Measurements from ENCODE around the gene SLX1B.
"Not testable (repeated sequence)": the region's sequence is repeated elsewhere in the genome, so short reads cannot be mapped to it uniquely, and the experiment has no call there.

Gene SLX1B

GRCh38 chr16:29454269-29454668 lies at the start of gene SLX1B, which contains the start of gene BOLA2:
TSS of gene SLX1B (plus strand) at chr16:29454533.
TSS of gene BOLA2 (minus strand) at chr16:29454351. CDS start at chr16:29454253, 98 bp downstream.
- in situ Hi-C loops (cut with HindIII; ENCODE audit: low sequenced_read_pairs), result not testable (repeated sequence)

- in situ Hi-C loops (cut with HindIII; ENCODE audit: low sequenced_read_pairs), result not testable (repeated sequence)
Observed at GRCh38 chr16:29405249-29405648, 49.1 kb upstream of the SLX1B start.

- in situ Hi-C loops (cut with HindIII; ENCODE audit: low sequenced_read_pairs), result not testable (repeated sequence)
Observed at GRCh38 chr16:29423587-29423986, 30.7 kb upstream of the SLX1B start.

- in situ Hi-C loops (cut with HindIII; ENCODE audit: low sequenced_read_pairs), result not testable (repeated sequence)
Observed at GRCh38 chr16:29425390-29425789, 28.9 kb upstream of the SLX1B start.

- in situ Hi-C loops (cut with HindIII; ENCODE audit: low sequenced_read_pairs), result not testable (repeated sequence)
Observed at GRCh38 chr16:29453754-29454153, 579 bp upstream of the SLX1B start.

GRCh38 chr16:29454828-29455227 lies 495 bp downstream of the SLX1B start:
- in situ Hi-C loops (cut with HindIII; ENCODE audit: low sequenced_read_pairs), result not testable (repeated sequence)

- in situ Hi-C loops (cut with HindIII; ENCODE audit: low sequenced_read_pairs), result not testable (repeated sequence)
Observed at GRCh38 chr16:29457660-29458059, 3.3 kb downstream of the SLX1B start.

GRCh38 chr16:29459706-29460646 lies 5.6 kb downstream of the SLX1B start, which contains the start of gene SULT1A4:
TSS of gene SULT1A4 (plus strand) at chr16:29459913. CDS start at chr16:29461386, 1,473 bp downstream.
- in situ Hi-C loops (cut with HindIII; ENCODE audit: low sequenced_read_pairs), result not testable (repeated sequence)

- in situ Hi-C loops (cut with HindIII; ENCODE audit: low sequenced_read_pairs), result not testable (repeated sequence)
Observed at GRCh38 chr16:29460647-29461030, 6.3 kb downstream of the SLX1B start.

GRCh38 chr16:29465985-29466824 lies 11.9 kb downstream of the SLX1B start:
- in situ Hi-C loops (cut with HindIII; ENCODE audit: low sequenced_read_pairs), result not testable (repeated sequence)

- in situ Hi-C loops (cut with HindIII; ENCODE audit: low sequenced_read_pairs), result not testable (repeated sequence)
Observed at GRCh38 chr16:29466904-29467303, 12.6 kb downstream of the SLX1B start.

GRCh38 chr16:29467654-29468366 lies 13.5 kb downstream of the SLX1B start:
- in situ Hi-C loops (cut with HindIII; ENCODE audit: low sequenced_read_pairs), result not testable (repeated sequence)

- in situ Hi-C loops (cut with HindIII; ENCODE audit: low sequenced_read_pairs), result not testable (repeated sequence)
Observed at GRCh38 chr16:29469660-29470059, 15.3 kb downstream of the SLX1B start.

- in situ Hi-C loops (cut with HindIII; ENCODE audit: low sequenced_read_pairs), result not testable (repeated sequence)
Observed at GRCh38 chr16:29472065-29472464, 17.7 kb downstream of the SLX1B start.

GRCh38 chr16:29482276-29482675 lies 27.9 kb downstream of the SLX1B start:
- in situ Hi-C loops (cut with HindIII; ENCODE audit: low sequenced_read_pairs), result not testable (repeated sequence)

GRCh38 chr16:29506308-29506707 lies 52.0 kb downstream of the SLX1B start, which contains the start of gene NPIPB12:
TSS of gene NPIPB12 (minus strand) at chr16:29506408.
- in situ Hi-C loops (cut with HindIII; ENCODE audit: low sequenced_read_pairs), result not testable (repeated sequence)

All from DLD1 (cell line).